Measurements from ENCODE around the gene GMPPA. TPM values are rescaled to one million over a fixed set of nuclear protein-coding genes. Genes with fewer than 3 reads are reported as not detected.

Gene GMPPA
- total and polyA plus RNA-seq, 4 donors = 20.2 to 59.4 (median 43.4) TPM

DNA sequence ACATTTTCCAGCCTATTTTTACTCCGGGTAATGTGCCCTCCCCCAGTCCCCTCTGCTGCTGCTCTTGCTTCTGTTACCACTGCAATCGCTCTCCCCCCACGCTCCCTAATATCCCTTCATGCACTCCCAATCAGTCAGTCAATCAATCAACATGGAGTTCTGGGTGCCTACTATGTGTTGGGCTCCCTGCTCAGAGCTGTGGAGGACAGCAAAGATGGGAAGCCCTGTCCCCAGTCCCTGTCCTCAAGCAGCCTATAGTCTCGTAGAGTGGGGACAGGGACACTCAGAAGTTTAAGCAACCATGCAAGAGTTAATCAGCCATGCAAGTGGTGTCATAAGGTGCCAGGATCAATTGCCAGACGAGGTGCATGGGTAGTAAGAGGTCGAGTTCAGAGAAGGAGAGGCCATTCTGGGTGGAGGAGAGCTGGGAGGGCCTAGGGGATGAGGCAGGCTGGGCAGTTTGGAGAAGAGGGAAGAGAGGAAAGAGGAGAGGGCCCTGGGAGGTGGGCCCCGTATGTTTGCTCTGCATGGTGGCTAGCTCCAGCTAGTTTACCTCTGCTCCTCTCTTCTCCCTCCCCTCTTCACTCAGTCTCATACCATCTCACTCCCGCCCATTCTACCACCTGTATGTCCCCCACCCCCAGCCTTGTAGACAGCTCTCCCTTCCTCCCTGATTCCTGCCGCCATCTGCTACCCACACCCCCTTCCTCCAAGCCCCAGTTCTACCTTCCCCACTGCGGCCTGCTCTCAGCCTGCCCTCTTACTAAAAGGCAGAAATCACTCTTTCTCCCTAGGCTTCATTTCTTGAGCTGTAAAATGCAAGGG, 19.5 kb downstream of the GMPPA start:
- 59% methylated on average over 10 of the region's 10 CpGs for WGBS
- H3K27me3 ChIP-seq (ENCODE audit: control insufficient read depth in 4 of 4, insufficient read depth in 4 of 4, low read length in 3 of 4) = peaks cover 0 to 4% (median 2%) of the 10 kb centered on the region in 4 donors

More for the DNA sequence above, 19.5 kb downstream of the GMPPA start:
- no peaks in the 10 kb centered on the region for H3K4me1 ChIP-seq (ENCODE audit: control insufficient read depth in 4 of 4, insufficient read depth in 4 of 4, low read length in 3 of 4)
- no peaks in the 10 kb centered on the region for H3K9me3 ChIP-seq (ENCODE audit: control insufficient read depth in 4 of 4, low read length in 3 of 4)
- TF ChIP-seq, protein P1, sequence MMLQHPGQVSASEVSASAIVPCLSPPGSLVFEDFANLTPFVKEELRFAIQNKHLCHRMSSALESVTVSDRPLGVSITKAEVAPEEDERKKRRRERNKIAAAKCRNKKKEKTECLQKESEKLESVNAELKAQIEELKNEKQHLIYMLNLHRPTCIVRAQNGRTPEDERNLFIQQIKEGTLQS (IDR thresholded peaks at IDR 0.05) = no peak
- no peak for TF ChIP-seq FOXA1 (IDR thresholded peaks at IDR 0.05)
- TF ChIP-seq EGR1 (IDR thresholded peaks at IDR 0.05; ENCODE audit: low read depth in 2 of 2) = no peak
- no peak for TF ChIP-seq SP1 (IDR thresholded peaks at IDR 0.05)
- TF ChIP-seq JUND (IDR thresholded peaks at IDR 0.05) = no peak
- TF ChIP-seq NR2F2 (IDR thresholded peaks at IDR 0.05) = no peak
- no peak for TF ChIP-seq GABPA (IDR thresholded peaks at IDR 0.05 in 1 of 2, conservative IDR thresholded peaks at IDR 0.05 in 1 of 2)
- TF ChIP-seq TAF1 (conservative IDR thresholded peaks at IDR 0.05) = no peak
- no peak for TF ChIP-seq FOXA2 (IDR thresholded peaks at IDR 0.05)
- TF ChIP-seq, protein P2, sequence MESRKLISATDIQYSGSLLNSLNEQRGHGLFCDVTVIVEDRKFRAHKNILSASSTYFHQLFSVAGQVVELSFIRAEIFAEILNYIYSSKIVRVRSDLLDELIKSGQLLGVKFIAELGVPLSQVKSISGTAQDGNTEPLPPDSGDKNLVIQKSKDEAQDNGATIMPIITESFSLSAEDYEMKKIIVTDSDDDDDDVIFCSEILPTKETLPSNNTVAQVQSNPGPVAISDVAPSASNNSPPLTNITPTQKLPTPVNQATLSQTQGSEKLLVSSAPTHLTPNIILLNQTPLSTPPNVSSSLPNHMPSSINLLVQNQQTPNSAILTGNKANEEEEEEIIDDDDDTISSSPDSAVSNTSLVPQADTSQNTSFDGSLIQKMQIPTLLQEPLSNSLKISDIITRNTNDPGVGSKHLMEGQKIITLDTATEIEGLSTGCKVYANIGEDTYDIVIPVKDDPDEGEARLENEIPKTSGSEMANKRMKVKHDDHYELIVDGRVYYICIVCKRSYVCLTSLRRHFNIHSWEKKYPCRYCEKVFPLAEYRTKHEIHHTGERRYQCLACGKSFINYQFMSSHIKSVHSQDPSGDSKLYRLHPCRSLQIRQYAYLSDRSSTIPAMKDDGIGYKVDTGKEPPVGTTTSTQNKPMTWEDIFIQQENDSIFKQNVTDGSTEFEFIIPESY (IDR thresholded peaks at IDR 0.05) = no peak
- no peak for TF ChIP-seq HNF4A (conservative IDR thresholded peaks at IDR 0.05)
- TF ChIP-seq, protein P3, sequence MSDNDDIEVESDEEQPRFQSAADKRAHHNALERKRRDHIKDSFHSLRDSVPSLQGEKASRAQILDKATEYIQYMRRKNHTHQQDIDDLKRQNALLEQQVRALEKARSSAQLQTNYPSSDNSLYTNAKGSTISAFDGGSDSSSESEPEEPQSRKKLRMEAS (IDR thresholded peaks at IDR 0.05) = no peak
- TF ChIP-seq RXRA (IDR thresholded peaks at IDR 0.05) = no peak
- no peak for TF ChIP-seq RAD21 (IDR thresholded peaks at IDR 0.05)
- no peak for TF ChIP-seq YY1 (IDR thresholded peaks at IDR 0.05)
- TF ChIP-seq, protein P4, sequence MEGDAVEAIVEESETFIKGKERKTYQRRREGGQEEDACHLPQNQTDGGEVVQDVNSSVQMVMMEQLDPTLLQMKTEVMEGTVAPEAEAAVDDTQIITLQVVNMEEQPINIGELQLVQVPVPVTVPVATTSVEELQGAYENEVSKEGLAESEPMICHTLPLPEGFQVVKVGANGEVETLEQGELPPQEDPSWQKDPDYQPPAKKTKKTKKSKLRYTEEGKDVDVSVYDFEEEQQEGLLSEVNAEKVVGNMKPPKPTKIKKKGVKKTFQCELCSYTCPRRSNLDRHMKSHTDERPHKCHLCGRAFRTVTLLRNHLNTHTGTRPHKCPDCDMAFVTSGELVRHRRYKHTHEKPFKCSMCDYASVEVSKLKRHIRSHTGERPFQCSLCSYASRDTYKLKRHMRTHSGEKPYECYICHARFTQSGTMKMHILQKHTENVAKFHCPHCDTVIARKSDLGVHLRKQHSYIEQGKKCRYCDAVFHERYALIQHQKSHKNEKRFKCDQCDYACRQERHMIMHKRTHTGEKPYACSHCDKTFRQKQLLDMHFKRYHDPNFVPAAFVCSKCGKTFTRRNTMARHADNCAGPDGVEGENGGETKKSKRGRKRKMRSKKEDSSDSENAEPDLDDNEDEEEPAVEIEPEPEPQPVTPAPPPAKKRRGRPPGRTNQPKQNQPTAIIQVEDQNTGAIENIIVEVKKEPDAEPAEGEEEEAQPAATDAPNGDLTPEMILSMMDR (IDR thresholded peaks at IDR 0.05; ENCODE audit: low read depth, low read length, missing input control) = no peak
- TF ChIP-seq HNF4G (IDR thresholded peaks at IDR 0.05) = no peak
- TF ChIP-seq, protein P5, sequence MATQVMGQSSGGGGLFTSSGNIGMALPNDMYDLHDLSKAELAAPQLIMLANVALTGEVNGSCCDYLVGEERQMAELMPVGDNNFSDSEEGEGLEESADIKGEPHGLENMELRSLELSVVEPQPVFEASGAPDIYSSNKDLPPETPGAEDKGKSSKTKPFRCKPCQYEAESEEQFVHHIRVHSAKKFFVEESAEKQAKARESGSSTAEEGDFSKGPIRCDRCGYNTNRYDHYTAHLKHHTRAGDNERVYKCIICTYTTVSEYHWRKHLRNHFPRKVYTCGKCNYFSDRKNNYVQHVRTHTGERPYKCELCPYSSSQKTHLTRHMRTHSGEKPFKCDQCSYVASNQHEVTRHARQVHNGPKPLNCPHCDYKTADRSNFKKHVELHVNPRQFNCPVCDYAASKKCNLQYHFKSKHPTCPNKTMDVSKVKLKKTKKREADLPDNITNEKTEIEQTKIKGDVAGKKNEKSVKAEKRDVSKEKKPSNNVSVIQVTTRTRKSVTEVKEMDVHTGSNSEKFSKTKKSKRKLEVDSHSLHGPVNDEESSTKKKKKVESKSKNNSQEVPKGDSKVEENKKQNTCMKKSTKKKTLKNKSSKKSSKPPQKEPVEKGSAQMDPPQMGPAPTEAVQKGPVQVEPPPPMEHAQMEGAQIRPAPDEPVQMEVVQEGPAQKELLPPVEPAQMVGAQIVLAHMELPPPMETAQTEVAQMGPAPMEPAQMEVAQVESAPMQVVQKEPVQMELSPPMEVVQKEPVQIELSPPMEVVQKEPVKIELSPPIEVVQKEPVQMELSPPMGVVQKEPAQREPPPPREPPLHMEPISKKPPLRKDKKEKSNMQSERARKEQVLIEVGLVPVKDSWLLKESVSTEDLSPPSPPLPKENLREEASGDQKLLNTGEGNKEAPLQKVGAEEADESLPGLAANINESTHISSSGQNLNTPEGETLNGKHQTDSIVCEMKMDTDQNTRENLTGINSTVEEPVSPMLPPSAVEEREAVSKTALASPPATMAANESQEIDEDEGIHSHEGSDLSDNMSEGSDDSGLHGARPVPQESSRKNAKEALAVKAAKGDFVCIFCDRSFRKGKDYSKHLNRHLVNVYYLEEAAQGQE (IDR thresholded peaks at IDR 0.05) = no peak
- no peak overlapping the region for H3K9ac ChIP-seq (ENCODE audit: low read depth in 1 of 2, low read length in 2 of 2)
- no peak for DNase-seq (ENCODE audit: low spot score)
- H3K27ac ChIP-seq (ENCODE audit: low read depth in 1 of 2, low read length in 2 of 2) = no peak overlapping the region
- H3K36me3 ChIP-seq (ENCODE audit: control insufficient read depth in 4 of 4, insufficient read depth in 3 of 4, low read depth in 1 of 4, low read length in 3 of 4) = no peaks in the 10 kb centered on the region
- H3K4me3 ChIP-seq (ENCODE audit: low read depth in 1 of 3, low read length in 3 of 3) = no peak overlapping the region

Data from liver (tissue), 9 donors.